ENCODE results near the gene CAMK2B.

CAMK2B gene

DNA sequence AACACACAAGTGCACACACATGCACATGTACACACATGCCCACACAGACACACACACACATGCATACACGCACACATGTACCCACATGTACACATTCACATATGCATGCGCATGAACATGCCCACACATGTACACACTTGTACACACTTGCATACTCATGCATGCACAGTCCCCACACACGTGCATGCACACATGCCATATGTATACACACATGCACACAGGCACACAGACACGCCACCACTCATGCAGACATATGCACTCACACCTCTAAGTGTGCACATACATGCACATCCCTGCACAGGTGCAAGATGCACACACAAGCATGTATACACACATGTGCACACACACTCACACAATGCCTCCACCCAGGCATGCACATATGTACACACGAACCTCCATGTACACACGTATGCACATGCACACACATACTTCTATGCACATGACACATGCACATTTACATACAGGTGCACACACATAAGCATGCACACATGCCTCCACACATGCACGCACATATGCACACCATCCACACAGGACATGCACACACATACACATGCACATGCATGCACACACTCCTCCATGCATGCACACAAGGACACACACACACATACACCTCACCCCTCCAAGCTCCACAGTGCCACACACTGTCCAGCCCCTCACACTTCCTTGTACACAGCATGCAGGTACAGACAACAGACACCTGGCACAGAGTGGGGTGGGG, 78.8 kb downstream of the CAMK2B start:
- TF ChIP-seq, protein P1, sequence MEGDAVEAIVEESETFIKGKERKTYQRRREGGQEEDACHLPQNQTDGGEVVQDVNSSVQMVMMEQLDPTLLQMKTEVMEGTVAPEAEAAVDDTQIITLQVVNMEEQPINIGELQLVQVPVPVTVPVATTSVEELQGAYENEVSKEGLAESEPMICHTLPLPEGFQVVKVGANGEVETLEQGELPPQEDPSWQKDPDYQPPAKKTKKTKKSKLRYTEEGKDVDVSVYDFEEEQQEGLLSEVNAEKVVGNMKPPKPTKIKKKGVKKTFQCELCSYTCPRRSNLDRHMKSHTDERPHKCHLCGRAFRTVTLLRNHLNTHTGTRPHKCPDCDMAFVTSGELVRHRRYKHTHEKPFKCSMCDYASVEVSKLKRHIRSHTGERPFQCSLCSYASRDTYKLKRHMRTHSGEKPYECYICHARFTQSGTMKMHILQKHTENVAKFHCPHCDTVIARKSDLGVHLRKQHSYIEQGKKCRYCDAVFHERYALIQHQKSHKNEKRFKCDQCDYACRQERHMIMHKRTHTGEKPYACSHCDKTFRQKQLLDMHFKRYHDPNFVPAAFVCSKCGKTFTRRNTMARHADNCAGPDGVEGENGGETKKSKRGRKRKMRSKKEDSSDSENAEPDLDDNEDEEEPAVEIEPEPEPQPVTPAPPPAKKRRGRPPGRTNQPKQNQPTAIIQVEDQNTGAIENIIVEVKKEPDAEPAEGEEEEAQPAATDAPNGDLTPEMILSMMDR (IDR thresholded peaks at IDR 0.05; ENCODE audit: borderline replicate concordance, insufficient read depth, low read depth, low read length): no peak
- H3K4me3 ChIP-seq (ENCODE audit: low read depth, low read length): no peak overlapping the region

DNA sequence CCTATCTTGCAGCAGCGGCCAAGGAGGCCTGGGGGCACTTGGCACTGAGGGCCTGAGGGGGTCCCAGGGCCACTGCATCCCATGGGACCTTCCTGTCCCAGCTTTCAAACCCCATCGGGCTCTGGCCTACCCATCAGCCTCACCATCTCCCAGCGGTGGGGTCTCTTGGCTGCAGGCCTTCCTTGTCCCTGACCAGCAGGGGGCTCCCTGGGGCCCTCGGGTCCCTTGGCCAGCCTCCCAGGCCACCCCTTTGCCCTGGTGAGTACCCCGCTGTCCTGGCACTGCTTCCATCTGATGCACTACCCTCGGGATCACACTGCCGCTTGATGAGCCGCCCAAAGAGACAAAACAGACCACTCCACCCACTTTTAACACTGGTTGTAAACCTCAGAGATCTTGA, 81.1 kb downstream of the CAMK2B start:
- TF ChIP-seq, protein P1 (IDR thresholded peaks at IDR 0.05; ENCODE audit: borderline replicate concordance, insufficient read depth, low read depth, low read length): peak; percentile 58
- H3K4me3 ChIP-seq (ENCODE audit: low read depth, low read length): no peak overlapping the region

DNA sequence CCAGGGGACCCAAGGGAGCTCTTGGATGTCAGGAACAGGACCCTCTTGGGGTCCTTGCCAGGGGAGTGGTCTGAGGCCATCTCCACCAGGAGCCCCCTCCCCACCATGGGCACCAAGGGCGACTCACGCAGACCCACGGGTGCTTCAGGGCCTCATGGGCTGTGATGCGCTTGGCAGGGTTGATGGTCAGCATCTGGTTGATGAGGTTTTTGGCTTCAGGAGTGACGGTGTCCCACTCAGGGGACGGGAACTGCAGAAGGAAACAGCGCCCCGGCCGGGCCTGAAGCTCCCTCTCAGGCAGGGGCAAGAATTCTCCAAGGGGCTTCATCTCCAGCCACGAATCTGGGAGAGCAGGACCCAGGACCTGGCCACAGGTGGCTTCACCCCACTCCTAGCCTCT, 83.3 kb downstream of the CAMK2B start:
- H3K4me3 ChIP-seq (ENCODE audit: low read depth, low read length): no peak overlapping the region
- TF ChIP-seq, protein P1 (IDR thresholded peaks at IDR 0.05; ENCODE audit: borderline replicate concordance, insufficient read depth, low read depth, low read length): no peak

GRCh38 chr7:44240983-44241510, 84.3 kb downstream of the CAMK2B start:
- H3K4me3 ChIP-seq (ENCODE audit: low read depth, low read length): no peak overlapping the region
- TF ChIP-seq, protein P1 (IDR thresholded peaks at IDR 0.05; ENCODE audit: borderline replicate concordance, insufficient read depth, low read depth, low read length): peak; percentile 87

- TF ChIP-seq, protein P1 (IDR thresholded peaks at IDR 0.05; ENCODE audit: borderline replicate concordance, insufficient read depth, low read depth, low read length): no peak
- no peak overlapping the region for H3K4me3 ChIP-seq (ENCODE audit: low read depth, low read length)
Measured at GRCh38 chr7:44240376-44240775, 85.0 kb downstream of the CAMK2B start.

GRCh38 chr7:44239361-44239760, 86.0 kb downstream of the CAMK2B start:
- no peak overlapping the region for H3K4me3 ChIP-seq (ENCODE audit: low read depth, low read length)
- TF ChIP-seq, protein P1 (IDR thresholded peaks at IDR 0.05; ENCODE audit: borderline replicate concordance, insufficient read depth, low read depth, low read length): no peak

GRCh38 chr7:44238116-44238695, 87.2 kb downstream of the CAMK2B start:
- H3K4me3 ChIP-seq (ENCODE audit: low read depth, low read length): no peak overlapping the region
- TF ChIP-seq, protein P1 (IDR thresholded peaks at IDR 0.05; ENCODE audit: borderline replicate concordance, insufficient read depth, low read depth, low read length): no peak

All from GM12875 (cell line).